ENCODE data around the gene GPR87.

The GPR87 gene

DNA sequence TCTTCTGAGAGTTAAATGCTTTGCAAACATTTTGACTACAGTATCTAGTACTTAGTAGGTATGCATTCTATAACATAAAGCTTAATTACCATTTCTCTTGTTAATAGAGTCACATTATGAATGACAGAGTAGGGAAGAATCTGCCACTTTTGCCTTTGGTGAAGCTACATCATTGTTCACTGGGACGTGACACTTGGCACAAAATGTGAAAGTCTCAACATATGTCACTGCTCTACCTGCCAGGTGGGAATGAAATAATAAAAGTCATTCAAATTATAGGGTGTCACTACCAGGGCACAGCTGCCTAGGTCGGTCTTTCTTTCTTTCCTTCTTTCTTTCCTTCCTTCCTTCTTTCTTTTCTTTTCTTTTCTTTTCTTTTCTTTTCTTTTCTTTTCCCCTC lies 17.6 kb downstream of the GPR87 start:
- Histone ChIP-seq H3K9me2 (replicated peaks; ENCODE audit: low read depth, low read length) (no peaks in the 10 kb centered on the region), H2AFZ (ENCODE audit: low read length) (no peak overlapping the region), H3F3A (ENCODE audit: low read depth) (no peaks in the 10 kb centered on the region), H3K9me3 (ENCODE audit: insufficient read depth, low read depth, low read length) (no peaks in the 10 kb centered on the region), H3K36me3 (ENCODE audit: insufficient read depth, low read length) (peaks cover 17% of the 10 kb centered on the region), H3K9ac (ENCODE audit: low read depth, low read length, poor library complexity, severe bottlenecking) (no peak overlapping the region), H3K4me2 (ENCODE audit: low read depth, low read length, poor library complexity, severe bottlenecking) (no peak overlapping the region), H3K79me2 (ENCODE audit: insufficient read depth, low read length) (0 out of 2 replicates have a peak, but pooled peaks cover 3% of the 10 kb centered on the region), H4K20me1 (ENCODE audit: insufficient read depth, low read length, poor library complexity, severe bottlenecking) (no peaks in the 10 kb centered on the region), H3K27me3 (ENCODE audit: insufficient read depth, low read length, poor library complexity, severe bottlenecking) (no peaks in the 10 kb centered on the region), H3K4me1 (ENCODE audit: insufficient read depth, low read length, poor library complexity, severe bottlenecking) (peaks cover 13% of the 10 kb centered on the region), H3K4me3 (ENCODE audit: low read length, poor library complexity, severe bottlenecking) (no peak overlapping the region)
- no peak for TF ChIP-seq EZH2phosphoT487 (IDR thresholded peaks at IDR 0.05; ENCODE audit: borderline replicate concordance)
- TF ChIP-seq, protein P1, sequence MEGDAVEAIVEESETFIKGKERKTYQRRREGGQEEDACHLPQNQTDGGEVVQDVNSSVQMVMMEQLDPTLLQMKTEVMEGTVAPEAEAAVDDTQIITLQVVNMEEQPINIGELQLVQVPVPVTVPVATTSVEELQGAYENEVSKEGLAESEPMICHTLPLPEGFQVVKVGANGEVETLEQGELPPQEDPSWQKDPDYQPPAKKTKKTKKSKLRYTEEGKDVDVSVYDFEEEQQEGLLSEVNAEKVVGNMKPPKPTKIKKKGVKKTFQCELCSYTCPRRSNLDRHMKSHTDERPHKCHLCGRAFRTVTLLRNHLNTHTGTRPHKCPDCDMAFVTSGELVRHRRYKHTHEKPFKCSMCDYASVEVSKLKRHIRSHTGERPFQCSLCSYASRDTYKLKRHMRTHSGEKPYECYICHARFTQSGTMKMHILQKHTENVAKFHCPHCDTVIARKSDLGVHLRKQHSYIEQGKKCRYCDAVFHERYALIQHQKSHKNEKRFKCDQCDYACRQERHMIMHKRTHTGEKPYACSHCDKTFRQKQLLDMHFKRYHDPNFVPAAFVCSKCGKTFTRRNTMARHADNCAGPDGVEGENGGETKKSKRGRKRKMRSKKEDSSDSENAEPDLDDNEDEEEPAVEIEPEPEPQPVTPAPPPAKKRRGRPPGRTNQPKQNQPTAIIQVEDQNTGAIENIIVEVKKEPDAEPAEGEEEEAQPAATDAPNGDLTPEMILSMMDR (conservative IDR thresholded peaks at IDR 0.05; ENCODE audit: low read length), result no peak

DNA sequence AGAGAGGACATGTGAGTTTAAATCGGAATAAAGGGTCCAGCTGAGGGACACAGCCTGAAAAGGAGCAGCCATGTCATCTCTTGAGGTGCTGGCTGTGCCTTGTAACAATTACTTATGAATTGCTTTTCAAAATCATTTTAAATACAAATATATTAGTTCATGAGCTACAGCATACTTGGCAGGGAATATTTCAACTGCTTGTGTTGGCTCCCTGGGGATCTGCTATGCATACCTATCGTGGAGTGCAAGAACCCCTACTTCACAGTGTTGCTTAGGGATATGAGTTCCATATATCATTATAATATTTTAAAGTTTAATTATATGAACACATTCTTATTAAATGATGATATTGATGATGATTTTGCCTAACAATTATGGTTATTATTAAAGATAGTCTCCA lies 19.2 kb downstream of the GPR87 start:
- Histone ChIP-seq H3K4me3 (ENCODE audit: low read length, poor library complexity, severe bottlenecking) (no peak overlapping the region), H3K9me3 (ENCODE audit: insufficient read depth, low read depth, low read length) (no peaks in the 10 kb centered on the region), H2AFZ (ENCODE audit: low read length) (no peak overlapping the region), H3K9me2 (replicated peaks; ENCODE audit: low read depth, low read length) (no peaks in the 10 kb centered on the region), H3K36me3 (ENCODE audit: insufficient read depth, low read length) (peaks cover 23% of the 10 kb centered on the region), H3K4me1 (ENCODE audit: insufficient read depth, low read length, poor library complexity, severe bottlenecking) (peaks cover 13% of the 10 kb centered on the region), H3K9ac (ENCODE audit: low read depth, low read length, poor library complexity, severe bottlenecking) (no peak overlapping the region), H3K79me2 (ENCODE audit: insufficient read depth, low read length) (no peaks in the 10 kb centered on the region), H3K4me2 (ENCODE audit: low read depth, low read length, poor library complexity, severe bottlenecking) (no peak overlapping the region), H4K20me1 (ENCODE audit: insufficient read depth, low read length, poor library complexity, severe bottlenecking) (no peaks in the 10 kb centered on the region), H3F3A (ENCODE audit: low read depth) (no peaks in the 10 kb centered on the region), H3K27me3 (ENCODE audit: insufficient read depth, low read length, poor library complexity, severe bottlenecking) (no peaks in the 10 kb centered on the region)
- TF ChIP-seq, protein P1 (conservative IDR thresholded peaks at IDR 0.05; ENCODE audit: low read length), result no peak
- TF ChIP-seq EZH2phosphoT487 (IDR thresholded peaks at IDR 0.05; ENCODE audit: borderline replicate concordance), result no peak

GRCh38 chr3:151296226-151296625 lies 20.4 kb downstream of the GPR87 start:
- H3K27me3 ChIP-seq (ENCODE audit: insufficient read depth, low read length, poor library complexity, severe bottlenecking), result no peaks in the 10 kb centered on the region
- H3K36me3 ChIP-seq (ENCODE audit: insufficient read depth, low read length), result peaks cover 23% of the 10 kb centered on the region
- no peaks in the 10 kb centered on the region for H3F3A ChIP-seq (ENCODE audit: low read depth)
- H3K9me2 ChIP-seq (replicated peaks; ENCODE audit: low read depth, low read length), result no peaks in the 10 kb centered on the region
- no peaks in the 10 kb centered on the region for H3K9me3 ChIP-seq (ENCODE audit: insufficient read depth, low read depth, low read length)
- H3K4me3 ChIP-seq (ENCODE audit: low read length, poor library complexity, severe bottlenecking), result no peak overlapping the region
- TF ChIP-seq, protein P1 (conservative IDR thresholded peaks at IDR 0.05; ENCODE audit: low read length), result no peak
- TF ChIP-seq EZH2phosphoT487 (IDR thresholded peaks at IDR 0.05; ENCODE audit: borderline replicate concordance), result no peak
- H3K9ac ChIP-seq (ENCODE audit: low read depth, low read length, poor library complexity, severe bottlenecking), result no peak overlapping the region
- H3K4me1 ChIP-seq (ENCODE audit: insufficient read depth, low read length, poor library complexity, severe bottlenecking), result peaks cover 5% of the 10 kb centered on the region
- no peak overlapping the region for H2AFZ ChIP-seq (ENCODE audit: low read length)
- no peaks in the 10 kb centered on the region for H4K20me1 ChIP-seq (ENCODE audit: insufficient read depth, low read length, poor library complexity, severe bottlenecking)
- H3K4me2 ChIP-seq (ENCODE audit: low read depth, low read length, poor library complexity, severe bottlenecking), result no peak overlapping the region
- no peaks in the 10 kb centered on the region for H3K79me2 ChIP-seq (ENCODE audit: insufficient read depth, low read length)

All from Loucy (cell line).